ENCODE results near the gene SDC1. TPM values are rescaled to one million over a fixed set of nuclear protein-coding genes. Genes with fewer than 3 reads are reported as not detected.
"Not testable (repeated sequence)": the region's sequence is repeated elsewhere in the genome, so short reads cannot be mapped to it uniquely, and the experiment has no call there.

The SDC1 gene
- total RNA-seq, 2 donors from 2014 or later, result 156 to 213 TPM

- no peaks in the 10 kb centered on the region for H3K36me3 ChIP-seq
- H3K9ac ChIP-seq (ENCODE audit: low read depth in 2 of 2, low read length in 2 of 2), result no peak overlapping the region
- no peak overlapping the region for H3K27ac ChIP-seq
- peak; percentile 49 for TF ChIP-seq CTCF (IDR thresholded peaks at IDR 0.05)
- no peaks in the 10 kb centered on the region for H3K27me3 ChIP-seq
- no peak for DNase-seq
- no peak overlapping the region for H3K4me3 ChIP-seq
- intact Hi-C loops (cut with DNase I), result no loop called here
- H3K4me1 ChIP-seq, result no peaks in the 10 kb centered on the region
- no peaks in the 10 kb centered on the region for H3K9me3 ChIP-seq
Observed at GRCh38 chr2:20241973-20242726, 17.2 kb upstream of the SDC1 start.

GRCh38 chr2:20240291-20240690, 15.4 kb upstream of the SDC1 start:
- H3K4me3 ChIP-seq; H3K27ac ChIP-seq; intact Hi-C loops (cut with DNase I); H3K36me3 ChIP-seq; H3K9me3 ChIP-seq; DNase-seq; H3K27me3 ChIP-seq; H3K4me1 ChIP-seq; H3K9ac ChIP-seq (ENCODE audit: low read depth in 2 of 2, low read length in 2 of 2): not testable (repeated sequence)

- no peak for TF ChIP-seq CTCF (IDR thresholded peaks at IDR 0.05)
- Histone ChIP-seq H3K4me1 (no peaks in the 10 kb centered on the region), H3K27me3 (no peaks in the 10 kb centered on the region), H3K9me3 (no peaks in the 10 kb centered on the region), H3K4me3 (no peak overlapping the region), H3K36me3 (no peaks in the 10 kb centered on the region), H3K27ac (no peak overlapping the region), H3K9ac (ENCODE audit: low read depth in 2 of 2, low read length in 2 of 2) (no peak overlapping the region)
- intact Hi-C loops (cut with DNase I), result no loop called here
- peak; percentile 15 for DNase-seq
Observed at GRCh38 chr2:20236496-20236895, 11.6 kb upstream of the SDC1 start.

GRCh38 chr2:20235655-20236305, 10.8 kb upstream of the SDC1 start:
- no peak overlapping the region for H3K9ac ChIP-seq (ENCODE audit: low read depth in 2 of 2, low read length in 2 of 2)
- H3K36me3 ChIP-seq, result no peaks in the 10 kb centered on the region
- intact Hi-C loops (cut with DNase I), result no loop called here
- no peaks in the 10 kb centered on the region for H3K4me1 ChIP-seq
- H3K9me3 ChIP-seq, result no peaks in the 10 kb centered on the region
- no peak overlapping the region for H3K27ac ChIP-seq
- no peak overlapping the region for H3K4me3 ChIP-seq
- DNase-seq, result peak; percentile 89
- H3K27me3 ChIP-seq, result no peaks in the 10 kb centered on the region
- no peak for TF ChIP-seq CTCF (IDR thresholded peaks at IDR 0.05)

GRCh38 chr2:20234597-20234996, 9.7 kb upstream of the SDC1 start:
- H3K4me3 ChIP-seq; H3K27me3 ChIP-seq; H3K36me3 ChIP-seq; DNase-seq; H3K9ac ChIP-seq (ENCODE audit: low read depth in 2 of 2, low read length in 2 of 2); H3K27ac ChIP-seq; H3K4me1 ChIP-seq; H3K9me3 ChIP-seq; intact Hi-C loops (cut with DNase I): not testable (repeated sequence)

GRCh38 chr2:20232837-20233207, 7.9 kb upstream of the SDC1 start:
- H3K27ac ChIP-seq, result no peak overlapping the region
- H3K9ac ChIP-seq (ENCODE audit: low read depth in 2 of 2, low read length in 2 of 2), result no peak overlapping the region
- TF ChIP-seq CTCF (IDR thresholded peaks at IDR 0.05), result no peak
- H3K4me1 ChIP-seq, result no peaks in the 10 kb centered on the region
- DNase-seq, result peak; percentile 21
- H3K9me3 ChIP-seq, result no peaks in the 10 kb centered on the region
- no peaks in the 10 kb centered on the region for H3K27me3 ChIP-seq
- H3K36me3 ChIP-seq, result no peaks in the 10 kb centered on the region
- intact Hi-C loops (cut with DNase I), result no loop called here
- H3K4me3 ChIP-seq, result no peak overlapping the region
